ENCODE measurements around the gene RNF121.

The RNF121 gene

GRCh38 chr11:71927820-71928736 lies 768 bp upstream of the RNF121 start, which contains the start of gene XNDC1N:
Gene XNDC1N, minus strand, starts transcription at chr11:71928594. Its CDS starts 5,241 bp downstream, at chr11:71923353.
- WGBS (ENCODE audit: insufficient coverage): 0% methylated on average over 35 of the region's 40 CpGs
- H3K36me3 ChIP-seq (ENCODE audit: control insufficient read depth in 4 of 4, insufficient read depth in 4 of 4, low read length in 3 of 4): peaks cover 0 to 7% (median 6%) of the 10 kb centered on the region in 4 experiments
- H3K27me3 ChIP-seq (replicated peaks in 2 of 5; ENCODE audit: control insufficient read depth in 4 of 5, insufficient read depth in 5 of 5, low read length in 4 of 5): no peaks in the 10 kb centered on the region
- H3K27ac ChIP-seq (ENCODE audit: insufficient read depth in 1 of 2, low read depth in 1 of 2, low read length in 2 of 2, poor library complexity in 1 of 2, severe bottlenecking in 2 of 2): peak within 1 kb of the TSS; percentile 99 to 100
- H3K9me3 ChIP-seq (ENCODE audit: control extremely low read depth in 1 of 5, control insufficient read depth in 4 of 5, insufficient read depth in 2 of 5, low read depth in 1 of 5, low read length in 4 of 5): no peaks in the 10 kb centered on the region
- POLR2A ChIA-PET: interaction anchor here (1.8 kb wide), 1 partner anchor 15 kb away, joined by 5 read pairs; no protein-coding TSS in a partner anchor
- H3K4me3 ChIP-seq (ENCODE audit: control insufficient read depth in 1 of 7, extremely low read depth in 1 of 7, insufficient read depth in 4 of 7, low read depth in 2 of 7, low read length in 6 of 7): peak within 1 kb of the TSS; percentile 84 to 100 (median 91)
- peak in 2 of 3 donors; percentile 74 to 92 for DNase-seq
- peaks cover 10 to 25% (median 23%) of the 10 kb centered on the region in 4 experiments for H3K4me1 ChIP-seq (ENCODE audit: control extremely low read depth in 1 of 4, control insufficient read depth in 4 of 4, insufficient read depth in 4 of 4, low read length in 3 of 4)
- CTCF ChIA-PET: interaction anchor here (0.8 to 3.1 kb wide), 6 partner anchors 16 to 217 kb away, joined by 3 to 9 read pairs (median 4); no protein-coding TSS in a partner anchor

- peak overlapping the region in 1 of 2 experiments; percentile 99 for H3K27ac ChIP-seq (ENCODE audit: insufficient read depth in 1 of 2, low read depth in 1 of 2, low read length in 2 of 2, poor library complexity in 1 of 2, severe bottlenecking in 2 of 2)
- H3K9me3 ChIP-seq (ENCODE audit: control extremely low read depth in 1 of 5, control insufficient read depth in 4 of 5, insufficient read depth in 2 of 5, low read depth in 1 of 5, low read length in 4 of 5): no peaks in the 10 kb centered on the region
- ChIA-PET CTCF (interaction anchor here (1.4 to 3.1 kb wide), 3 partner anchors 15 to 53 kb away, joined by 4 to 9 read pairs (median 6); no protein-coding TSS in a partner anchor), POLR2A (interaction anchor here (0.5 kb wide), 1 partner anchor 428 kb away, joined by 6 read pairs; no protein-coding TSS in a partner anchor)
- H3K36me3 ChIP-seq (ENCODE audit: control insufficient read depth in 4 of 4, insufficient read depth in 4 of 4, low read length in 3 of 4): peaks cover 0 to 7% (median 6%) of the 10 kb centered on the region in 4 experiments
- 10% methylated on average over 3 of the region's 6 CpGs for WGBS (ENCODE audit: insufficient coverage)
- peaks cover 10 to 32% (median 26%) of the 10 kb centered on the region in 4 experiments for H3K4me1 ChIP-seq (ENCODE audit: control extremely low read depth in 1 of 4, control insufficient read depth in 4 of 4, insufficient read depth in 4 of 4, low read length in 3 of 4)
- DNase-seq: no peak
- no peaks in the 10 kb centered on the region for H3K27me3 ChIP-seq (replicated peaks in 2 of 5; ENCODE audit: control insufficient read depth in 4 of 5, insufficient read depth in 5 of 5, low read length in 4 of 5)
- peak overlapping the region; percentile 84 to 100 (median 91) for H3K4me3 ChIP-seq (ENCODE audit: control insufficient read depth in 1 of 7, extremely low read depth in 1 of 7, insufficient read depth in 4 of 7, low read depth in 2 of 7, low read length in 6 of 7)
Observed at GRCh38 chr11:71929491-71929890, 645 bp downstream of the RNF121 start.

GRCh38 chr11:71930556-71931244 lies 1.9 kb downstream of the RNF121 start:
- ChIA-PET CTCF (interaction anchor here (1.2 kb wide), 1 partner anchor 95 kb away, joined by 5 read pairs; no protein-coding TSS in a partner anchor), POLR2A (no interaction called here)
- Histone ChIP-seq H3K27ac (ENCODE audit: insufficient read depth in 1 of 2, low read depth in 1 of 2, low read length in 2 of 2, poor library complexity in 1 of 2, severe bottlenecking in 2 of 2) (no peak overlapping the region), H3K27me3 (replicated peaks in 2 of 5; ENCODE audit: control insufficient read depth in 4 of 5, insufficient read depth in 5 of 5, low read length in 4 of 5) (no peaks in the 10 kb centered on the region), H3K4me3 (ENCODE audit: control insufficient read depth in 1 of 7, extremely low read depth in 1 of 7, insufficient read depth in 4 of 7, low read depth in 2 of 7, low read length in 6 of 7) (no peak overlapping the region), H3K9me3 (ENCODE audit: control extremely low read depth in 1 of 5, control insufficient read depth in 4 of 5, insufficient read depth in 2 of 5, low read depth in 1 of 5, low read length in 4 of 5) (no peaks in the 10 kb centered on the region), H3K4me1 (ENCODE audit: control extremely low read depth in 1 of 4, control insufficient read depth in 4 of 4, insufficient read depth in 4 of 4, low read length in 3 of 4) (peaks cover 10 to 32% (median 26%) of the 10 kb centered on the region in 4 experiments), H3K36me3 (ENCODE audit: control insufficient read depth in 4 of 4, insufficient read depth in 4 of 4, low read length in 3 of 4) (peaks cover 0 to 5% (median 2%) of the 10 kb centered on the region in 4 experiments)
- no peak for DNase-seq
- WGBS (ENCODE audit: insufficient coverage): 84% methylated on average over 4 of the region's 11 CpGs

- Histone ChIP-seq H3K4me1 (ENCODE audit: control extremely low read depth in 1 of 4, control insufficient read depth in 4 of 4, insufficient read depth in 4 of 4, low read length in 3 of 4) (peaks cover 10 to 32% (median 26%) of the 10 kb centered on the region in 4 experiments), H3K27ac (ENCODE audit: insufficient read depth in 1 of 2, low read depth in 1 of 2, low read length in 2 of 2, poor library complexity in 1 of 2, severe bottlenecking in 2 of 2) (no peak overlapping the region), H3K4me3 (ENCODE audit: control insufficient read depth in 1 of 7, extremely low read depth in 1 of 7, insufficient read depth in 4 of 7, low read depth in 2 of 7, low read length in 6 of 7) (no peak overlapping the region), H3K36me3 (ENCODE audit: control insufficient read depth in 4 of 4, insufficient read depth in 4 of 4, low read length in 3 of 4) (peaks cover 0 to 2% (median under 1%) of the 10 kb centered on the region in 4 experiments), H3K9me3 (ENCODE audit: control extremely low read depth in 1 of 5, control insufficient read depth in 4 of 5, insufficient read depth in 2 of 5, low read depth in 1 of 5, low read length in 4 of 5) (no peaks in the 10 kb centered on the region), H3K27me3 (replicated peaks in 2 of 5; ENCODE audit: control insufficient read depth in 4 of 5, insufficient read depth in 5 of 5, low read length in 4 of 5) (no peaks in the 10 kb centered on the region)
- no peak for DNase-seq
- 92% methylated on average over 1 of the region's 2 CpGs for WGBS (ENCODE audit: insufficient coverage)
- ChIA-PET CTCF (interaction anchor here (0.7 to 1.2 kb wide), 2 partner anchors 13 to 94 kb away, joined by 3 to 5 read pairs; no protein-coding TSS in a partner anchor), POLR2A (no interaction called here)
Observed at GRCh38 chr11:71931245-71931602, 2.4 kb downstream of the RNF121 start.

DNA sequence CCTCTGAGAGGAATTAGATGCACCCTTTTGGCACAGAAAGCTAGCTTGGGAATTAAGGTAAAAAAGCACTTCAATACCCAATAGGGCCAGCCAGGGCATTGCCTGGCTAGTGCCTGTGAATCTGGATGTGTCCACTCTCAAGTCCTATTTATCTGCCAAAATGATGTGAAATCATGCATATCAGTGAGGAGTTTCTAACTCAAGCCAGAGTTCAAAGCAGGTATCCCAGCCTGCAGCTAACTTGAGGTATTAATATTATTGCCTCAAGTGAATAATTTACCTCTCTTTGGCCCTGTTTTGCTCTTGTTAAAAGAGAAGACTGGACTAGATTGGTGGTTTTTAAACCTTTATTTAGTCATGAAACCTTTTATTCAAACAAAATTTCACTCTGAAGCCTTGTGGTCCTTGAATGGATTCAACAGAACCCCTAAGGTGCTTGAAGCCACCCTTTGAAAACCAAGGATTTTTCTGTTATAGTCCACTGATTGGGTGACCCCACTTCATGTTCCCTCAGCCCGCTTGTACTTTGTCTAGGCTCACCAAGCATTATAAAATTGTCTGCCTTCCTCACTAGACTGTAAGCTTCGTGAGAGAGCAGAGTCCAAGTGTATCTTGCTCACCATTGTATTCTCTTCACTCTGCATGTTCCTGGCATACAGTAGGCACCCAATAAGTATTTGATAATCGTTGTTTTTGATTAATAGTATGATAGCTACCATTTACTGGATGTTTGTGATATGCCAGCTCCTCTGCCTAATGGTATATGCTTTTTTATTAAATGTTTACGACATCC lies 4.5 kb downstream of the RNF121 start:
- H3K4me1 ChIP-seq (ENCODE audit: control extremely low read depth in 1 of 4, control insufficient read depth in 4 of 4, insufficient read depth in 4 of 4, low read length in 3 of 4): peaks cover 7 to 24% (median 15%) of the 10 kb centered on the region in 4 experiments
- no peaks in the 10 kb centered on the region for H3K9me3 ChIP-seq (ENCODE audit: control extremely low read depth in 1 of 5, control insufficient read depth in 4 of 5, insufficient read depth in 2 of 5, low read depth in 1 of 5, low read length in 4 of 5)
- ChIA-PET CTCF (interaction anchor here (0.9 kb wide), 1 partner anchor 15 kb away, joined by 3 read pairs; no protein-coding TSS in a partner anchor), POLR2A (no interaction called here)
- H3K4me3 ChIP-seq (ENCODE audit: control insufficient read depth in 1 of 7, extremely low read depth in 1 of 7, insufficient read depth in 4 of 7, low read depth in 2 of 7, low read length in 6 of 7): no peak overlapping the region
- WGBS (ENCODE audit: insufficient coverage): 100% methylated on average over 2 of the region's 4 CpGs
- H3K27me3 ChIP-seq (replicated peaks in 2 of 5; ENCODE audit: control insufficient read depth in 4 of 5, insufficient read depth in 5 of 5, low read length in 4 of 5): no peaks in the 10 kb centered on the region
- DNase-seq: no peak
- H3K36me3 ChIP-seq (ENCODE audit: control insufficient read depth in 4 of 4, insufficient read depth in 4 of 4, low read length in 3 of 4): peaks cover 0 to 8% (median 2%) of the 10 kb centered on the region in 4 experiments
- no peak overlapping the region for H3K27ac ChIP-seq (ENCODE audit: insufficient read depth in 1 of 2, low read depth in 1 of 2, low read length in 2 of 2, poor library complexity in 1 of 2, severe bottlenecking in 2 of 2)

DNA sequence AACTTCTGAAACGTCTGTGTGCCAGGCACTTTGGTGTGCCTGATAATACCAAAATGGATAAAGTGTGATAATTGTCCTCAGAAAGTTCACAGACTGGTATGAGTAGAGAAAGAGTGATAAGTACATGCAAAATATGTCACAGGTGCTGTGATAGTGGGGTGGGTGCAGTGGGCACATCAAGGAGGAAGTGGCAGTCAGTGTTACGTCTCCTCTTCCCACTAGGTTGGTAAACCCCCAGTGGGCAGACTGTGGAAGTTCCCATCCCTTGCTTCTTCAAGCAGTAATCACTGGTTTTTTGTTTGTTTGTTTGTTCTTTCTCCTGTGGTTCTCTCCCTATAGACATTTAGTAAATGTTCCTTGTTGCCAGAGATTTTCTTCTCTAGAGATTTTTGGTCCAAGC lies 5.4 kb downstream of the RNF121 start:
- 33% methylated on average over 1 of the region's 2 CpGs for WGBS (ENCODE audit: insufficient coverage)
- POLR2A ChIA-PET: no interaction called here
- H3K36me3 ChIP-seq (ENCODE audit: control insufficient read depth in 4 of 4, insufficient read depth in 4 of 4, low read length in 3 of 4): peaks cover 0 to 8% (median 2%) of the 10 kb centered on the region in 4 experiments
- peak; percentile 30 to 59 (median 48) for DNase-seq
- peaks cover 7 to 21% (median 14%) of the 10 kb centered on the region in 4 experiments for H3K4me1 ChIP-seq (ENCODE audit: control extremely low read depth in 1 of 4, control insufficient read depth in 4 of 4, insufficient read depth in 4 of 4, low read length in 3 of 4)
- H3K4me3 ChIP-seq (ENCODE audit: control insufficient read depth in 1 of 7, extremely low read depth in 1 of 7, insufficient read depth in 4 of 7, low read depth in 2 of 7, low read length in 6 of 7): no peak overlapping the region
- H3K27ac ChIP-seq (ENCODE audit: insufficient read depth in 1 of 2, low read depth in 1 of 2, low read length in 2 of 2, poor library complexity in 1 of 2, severe bottlenecking in 2 of 2): no peak overlapping the region
- no peaks in the 10 kb centered on the region for H3K27me3 ChIP-seq (replicated peaks in 2 of 5; ENCODE audit: control insufficient read depth in 4 of 5, insufficient read depth in 5 of 5, low read length in 4 of 5)
- CTCF ChIA-PET: no interaction called here
- H3K9me3 ChIP-seq (ENCODE audit: control extremely low read depth in 1 of 5, control insufficient read depth in 4 of 5, insufficient read depth in 2 of 5, low read depth in 1 of 5, low read length in 4 of 5): no peaks in the 10 kb centered on the region

Measured in common myeloid progenitor, CD34-positive (primary cell).